Tibial nerve (tissue), 4 donors: Measurements from ENCODE around the gene SUN5.

Experiments
- EP300 ChIP-seq, 2 donors: sonication (generic); formaldehyde crosslinking; IDR thresholded peaks; one replicate each; pipeline ENCODE4 v1.6.1; 2017; ENCODE audit warnings: antibody characterized with exemption in 2 of 2, mild to moderate bottlenecking in 1 of 2
- POLR2A ChIP-seq, 2 donors: fragments of 450-650 bp; IDR thresholded peaks; one replicate each; pipeline ENCODE4 v1.6.1; 2017; ENCODE audit warnings: antibody characterized with exemption in 2 of 2, mild to moderate bottlenecking in 2 of 2, moderate library complexity in 2 of 2
- TF ChIP-seq, protein P1 (sequence below), 5 experiments: fragments of 200-600 bp in 3 of 5; fragments of 450-650 bp in 2 of 5; sonication (generic) in 3 of 5; IDR thresholded peaks; one replicate each; pipeline ENCODE4 v1.5.1; 2016 to 2019; ENCODE audit warnings: antibody characterized with exemption in 5 of 5, mild to moderate bottlenecking in 3 of 5, moderate library complexity in 2 of 5

DNA sequence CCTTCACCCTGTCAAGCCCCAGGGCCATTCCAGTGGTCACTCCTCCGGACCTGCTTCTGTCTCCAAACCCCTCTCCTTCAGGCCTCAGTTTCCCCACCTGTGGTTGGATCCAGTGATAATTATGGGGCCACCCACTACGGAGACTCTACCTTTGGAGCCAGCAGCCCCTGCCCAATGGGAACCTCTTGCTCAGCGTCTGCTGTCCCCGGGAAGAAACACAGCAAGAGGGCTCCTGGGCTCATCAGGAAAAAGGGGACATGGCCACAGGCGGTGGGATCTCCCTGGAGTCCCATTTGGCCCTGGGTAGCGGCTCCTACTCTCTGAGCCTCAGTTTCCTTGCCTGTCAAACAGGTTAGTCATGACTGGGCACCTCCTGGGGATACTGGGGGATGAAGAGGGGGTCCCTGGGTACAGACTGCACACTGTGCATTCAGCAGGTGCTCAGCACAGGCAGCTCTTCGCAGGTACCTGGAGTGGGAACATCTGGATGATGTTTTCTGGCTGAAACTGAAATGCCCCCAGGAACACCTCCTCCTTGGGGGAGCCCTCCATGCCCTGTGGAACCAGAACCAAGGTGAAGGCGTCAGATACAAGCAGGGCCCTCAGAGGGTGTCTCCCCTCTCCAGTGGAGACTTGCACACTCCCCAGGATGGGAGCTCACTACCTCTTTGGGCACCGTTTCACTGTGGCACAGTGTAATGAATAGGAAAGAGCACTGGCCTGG, 19.4 kb downstream of the SUN5 start:
- TF ChIP-seq, protein P1, sequence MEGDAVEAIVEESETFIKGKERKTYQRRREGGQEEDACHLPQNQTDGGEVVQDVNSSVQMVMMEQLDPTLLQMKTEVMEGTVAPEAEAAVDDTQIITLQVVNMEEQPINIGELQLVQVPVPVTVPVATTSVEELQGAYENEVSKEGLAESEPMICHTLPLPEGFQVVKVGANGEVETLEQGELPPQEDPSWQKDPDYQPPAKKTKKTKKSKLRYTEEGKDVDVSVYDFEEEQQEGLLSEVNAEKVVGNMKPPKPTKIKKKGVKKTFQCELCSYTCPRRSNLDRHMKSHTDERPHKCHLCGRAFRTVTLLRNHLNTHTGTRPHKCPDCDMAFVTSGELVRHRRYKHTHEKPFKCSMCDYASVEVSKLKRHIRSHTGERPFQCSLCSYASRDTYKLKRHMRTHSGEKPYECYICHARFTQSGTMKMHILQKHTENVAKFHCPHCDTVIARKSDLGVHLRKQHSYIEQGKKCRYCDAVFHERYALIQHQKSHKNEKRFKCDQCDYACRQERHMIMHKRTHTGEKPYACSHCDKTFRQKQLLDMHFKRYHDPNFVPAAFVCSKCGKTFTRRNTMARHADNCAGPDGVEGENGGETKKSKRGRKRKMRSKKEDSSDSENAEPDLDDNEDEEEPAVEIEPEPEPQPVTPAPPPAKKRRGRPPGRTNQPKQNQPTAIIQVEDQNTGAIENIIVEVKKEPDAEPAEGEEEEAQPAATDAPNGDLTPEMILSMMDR (IDR thresholded peaks at IDR 0.05), result no peak
- TF ChIP-seq EP300 (IDR thresholded peaks at IDR 0.05) (no peak), POLR2A (IDR thresholded peaks at IDR 0.05) (no peak)
